ENCODE results near the gene C6orf62.

Gene C6orf62

DNA sequence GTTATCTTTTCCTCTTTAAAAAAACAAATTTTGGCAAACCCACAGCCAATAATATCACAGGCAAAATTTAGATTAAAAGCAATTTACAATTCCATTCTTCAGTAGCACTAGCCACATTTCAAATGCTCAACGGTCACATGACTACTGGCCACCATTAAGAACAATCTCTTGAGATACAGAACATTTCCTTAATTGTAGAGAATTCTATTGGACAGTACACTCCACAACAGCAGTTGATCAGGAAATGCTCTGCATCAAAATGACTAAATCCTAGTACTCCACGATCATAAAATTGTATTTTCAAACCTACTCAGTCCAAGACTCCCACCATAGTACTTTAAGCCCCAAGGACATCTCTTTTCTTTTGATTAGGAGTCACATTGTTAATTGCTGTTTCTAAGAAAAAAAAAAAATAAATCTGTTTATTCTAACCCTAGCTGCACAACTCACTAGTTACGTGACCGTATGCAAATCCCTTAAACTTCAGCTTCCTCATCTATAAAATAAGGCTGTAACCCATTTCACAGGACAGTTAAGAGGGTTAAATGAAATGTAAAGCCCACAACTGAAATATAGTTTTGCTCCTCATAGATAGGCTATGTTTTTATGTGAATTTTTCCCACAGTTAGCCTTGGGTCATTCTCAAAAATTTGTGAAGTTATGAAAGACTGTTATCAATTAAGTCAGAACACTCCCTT lies 9.8 kb downstream of the C6orf62 start:
- TF ChIP-seq, protein P1, sequence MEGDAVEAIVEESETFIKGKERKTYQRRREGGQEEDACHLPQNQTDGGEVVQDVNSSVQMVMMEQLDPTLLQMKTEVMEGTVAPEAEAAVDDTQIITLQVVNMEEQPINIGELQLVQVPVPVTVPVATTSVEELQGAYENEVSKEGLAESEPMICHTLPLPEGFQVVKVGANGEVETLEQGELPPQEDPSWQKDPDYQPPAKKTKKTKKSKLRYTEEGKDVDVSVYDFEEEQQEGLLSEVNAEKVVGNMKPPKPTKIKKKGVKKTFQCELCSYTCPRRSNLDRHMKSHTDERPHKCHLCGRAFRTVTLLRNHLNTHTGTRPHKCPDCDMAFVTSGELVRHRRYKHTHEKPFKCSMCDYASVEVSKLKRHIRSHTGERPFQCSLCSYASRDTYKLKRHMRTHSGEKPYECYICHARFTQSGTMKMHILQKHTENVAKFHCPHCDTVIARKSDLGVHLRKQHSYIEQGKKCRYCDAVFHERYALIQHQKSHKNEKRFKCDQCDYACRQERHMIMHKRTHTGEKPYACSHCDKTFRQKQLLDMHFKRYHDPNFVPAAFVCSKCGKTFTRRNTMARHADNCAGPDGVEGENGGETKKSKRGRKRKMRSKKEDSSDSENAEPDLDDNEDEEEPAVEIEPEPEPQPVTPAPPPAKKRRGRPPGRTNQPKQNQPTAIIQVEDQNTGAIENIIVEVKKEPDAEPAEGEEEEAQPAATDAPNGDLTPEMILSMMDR (IDR thresholded peaks at IDR 0.05; ENCODE audit: low read length, missing control alignments): no peak
- no peak for DNase-seq (ENCODE audit: low read depth)
- H3K4me3 ChIP-seq (replicated peaks; ENCODE audit: low read depth, low read length): no peak overlapping the region

DNA sequence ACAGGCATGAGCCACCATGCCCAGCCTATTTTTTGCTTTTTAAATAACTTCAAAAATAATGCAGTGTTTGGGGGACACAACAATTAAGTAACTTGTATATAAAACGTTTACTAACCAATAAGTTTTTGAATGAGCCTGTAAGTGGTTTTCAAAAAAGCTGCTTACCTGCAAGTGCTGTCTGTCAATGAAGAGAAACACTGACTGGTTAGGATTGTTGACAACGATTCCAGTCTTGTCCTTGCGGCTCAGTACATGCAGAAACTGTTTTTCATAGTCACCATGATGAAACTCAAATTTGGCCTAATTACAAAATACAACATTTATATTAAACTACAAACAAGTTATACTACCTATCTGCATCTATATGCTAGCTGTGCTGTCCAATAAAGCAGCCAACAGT lies 10.3 kb downstream of the C6orf62 start:
- TF ChIP-seq, protein P1 (IDR thresholded peaks at IDR 0.05; ENCODE audit: low read length, missing control alignments): no peak
- no peak for DNase-seq (ENCODE audit: low read depth)
- H3K4me3 ChIP-seq (replicated peaks; ENCODE audit: low read depth, low read length): no peak overlapping the region

DNA sequence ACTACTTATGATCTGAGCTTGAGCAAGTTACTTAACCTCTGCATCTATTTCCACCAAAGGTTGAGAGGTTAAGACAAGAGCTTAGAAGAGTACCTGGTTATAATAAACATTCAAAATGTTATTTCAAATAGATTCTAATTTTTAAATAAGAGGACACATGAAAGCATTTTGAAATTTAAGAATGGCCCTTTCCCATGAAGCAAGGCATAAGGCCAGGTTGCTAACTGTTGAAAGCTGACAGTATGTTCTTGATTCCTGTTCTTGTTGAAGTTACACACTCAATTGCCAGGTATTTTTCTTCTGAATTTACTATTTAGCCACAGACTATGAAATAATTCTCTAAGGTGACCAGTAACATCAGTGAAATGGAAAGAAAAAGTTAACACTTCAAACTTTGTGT lies 14.5 kb downstream of the C6orf62 start:
- DNase-seq (ENCODE audit: low read depth): no peak
- TF ChIP-seq, protein P1 (IDR thresholded peaks at IDR 0.05; ENCODE audit: low read length, missing control alignments): no peak
- H3K4me3 ChIP-seq (replicated peaks; ENCODE audit: low read depth, low read length): no peak overlapping the region

DNA sequence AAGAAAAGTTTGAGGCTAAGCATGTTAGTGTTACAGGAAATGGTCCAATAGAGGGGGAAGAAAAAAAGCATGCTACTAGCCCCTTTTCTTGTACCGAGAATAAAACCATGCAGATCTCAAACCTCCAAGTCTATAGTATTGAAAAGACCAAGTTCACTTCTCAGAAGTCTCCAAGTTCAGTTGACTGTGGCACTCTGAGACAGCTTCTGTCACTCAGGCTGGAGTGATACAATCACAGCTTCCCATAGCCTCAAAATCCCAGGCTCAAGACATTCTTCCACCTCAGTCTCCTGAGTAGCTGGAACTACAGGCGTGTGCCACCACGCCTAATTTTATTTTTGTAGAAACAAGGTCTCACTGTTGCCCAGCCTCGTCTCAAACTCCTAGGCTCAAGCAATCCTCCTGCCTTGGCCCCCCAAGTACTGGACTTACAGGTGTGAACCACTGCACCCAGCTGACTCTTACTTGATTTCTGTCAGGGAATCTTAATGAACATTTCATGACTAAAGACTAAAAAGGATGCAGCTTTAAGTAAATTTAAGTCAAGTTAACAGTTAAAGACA lies 16.2 kb downstream of the C6orf62 start:
- no peak for DNase-seq (ENCODE audit: low read depth)
- TF ChIP-seq, protein P1 (IDR thresholded peaks at IDR 0.05; ENCODE audit: low read length, missing control alignments): no peak
- H3K4me3 ChIP-seq (replicated peaks; ENCODE audit: low read depth, low read length): no peak overlapping the region

DNA sequence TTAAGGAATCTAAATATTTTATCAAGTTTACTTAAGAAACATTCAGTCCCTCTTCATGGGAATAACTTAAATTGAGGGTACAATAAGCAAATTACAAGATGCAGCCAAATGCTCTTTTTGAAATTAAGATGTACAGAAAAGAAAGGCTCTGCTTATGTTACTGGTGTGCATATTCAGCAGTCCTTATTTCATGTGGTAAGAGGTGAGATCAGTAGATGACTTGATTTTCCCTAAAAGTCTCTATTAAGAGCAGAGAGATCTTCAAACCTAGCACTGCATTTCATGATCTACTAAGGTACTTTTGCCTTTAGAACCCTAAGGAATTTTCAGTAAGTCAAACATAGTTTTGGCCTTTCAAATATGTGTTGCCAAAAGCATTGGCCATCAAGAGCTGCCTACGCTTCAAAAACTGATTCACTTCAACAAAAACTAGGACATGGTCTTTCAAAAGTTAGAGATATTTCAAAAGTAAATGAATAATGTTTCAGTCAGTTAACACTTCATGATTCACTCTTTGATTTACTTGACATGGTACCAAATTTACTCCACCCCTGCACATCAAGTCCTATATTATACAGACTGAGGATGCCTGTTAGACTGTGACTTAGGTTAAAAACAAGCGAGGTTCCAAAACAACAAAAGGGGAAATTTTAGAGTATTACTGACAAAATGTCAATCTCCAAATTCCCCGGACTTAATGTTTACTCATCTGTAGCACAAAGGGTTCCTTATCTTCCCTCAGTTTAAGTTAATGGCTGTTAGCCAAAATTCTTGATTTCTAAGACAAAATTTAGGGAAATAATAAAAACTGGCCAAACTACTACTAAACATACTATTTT lies 19.2 kb downstream of the C6orf62 start:
- DNase-seq (ENCODE audit: low read depth): no peak
- TF ChIP-seq, protein P1 (IDR thresholded peaks at IDR 0.05; ENCODE audit: low read length, missing control alignments): no peak
- H3K4me3 ChIP-seq (replicated peaks; ENCODE audit: low read depth, low read length): no peak overlapping the region

DNA sequence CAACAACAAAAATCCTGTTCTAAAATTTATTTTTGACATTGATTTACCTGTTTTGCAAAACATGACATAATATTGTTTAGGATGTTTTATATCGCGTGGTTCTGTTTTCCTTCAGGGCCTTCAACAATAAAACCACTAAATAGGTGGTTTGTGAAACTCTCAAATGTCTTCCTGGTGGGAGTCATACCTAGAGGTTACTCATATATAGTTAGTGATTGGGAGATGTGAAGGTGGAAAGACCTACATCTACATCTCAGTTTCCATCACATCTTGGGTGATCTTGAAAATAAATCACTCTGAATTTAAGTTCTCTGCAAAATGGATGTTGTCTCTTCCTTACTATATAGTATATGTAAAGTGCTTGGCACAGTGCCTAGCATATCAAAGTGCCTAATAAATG lies 22.9 kb downstream of the C6orf62 start:
- TF ChIP-seq, protein P1 (IDR thresholded peaks at IDR 0.05; ENCODE audit: low read length, missing control alignments): no peak
- no peak overlapping the region for H3K4me3 ChIP-seq (replicated peaks; ENCODE audit: low read depth, low read length)
- DNase-seq (ENCODE audit: low read depth): no peak

Measured in fibroblast of pulmonary artery (primary cell).